ENCODE data around the gene THEMIS.

The THEMIS gene

GRCh38 chr6:127924440-127924839 is 23.6 kb upstream of the THEMIS start:
- H3K79me2 ChIP-seq (ENCODE audit: insufficient read depth, low read length), result no peaks in the 10 kb centered on the region
- DNase-seq (no peak), ATAC-seq (ENCODE audit: insufficient read depth, low read depth) (no peak)
- no peaks in the 10 kb centered on the region for H4K20me1 ChIP-seq (ENCODE audit: insufficient read depth, low read length)
- no peak overlapping the region for H3K9ac ChIP-seq (ENCODE audit: low read depth, low read length)
- H3K27me3 ChIP-seq (ENCODE audit: insufficient read depth, low read length, poor library complexity), result no peaks in the 10 kb centered on the region
- no peak overlapping the region for H3K4me3 ChIP-seq (ENCODE audit: low read depth in 1 of 2, low read length in 2 of 2)
- no peak overlapping the region for H3K4me2 ChIP-seq (ENCODE audit: insufficient read depth, low read length)
- H3K27ac ChIP-seq (ENCODE audit: low read length), result no peak overlapping the region
- TF ChIP-seq CTCF (IDR thresholded peaks at IDR 0.05; ENCODE audit: borderline replicate concordance, extremely low read depth, low read length, poor library complexity, severe bottlenecking), result no peak
- no peak for TF ChIP-seq EZH2 (IDR thresholded peaks at IDR 0.05; ENCODE audit: borderline replicate concordance, low read depth, low read length, severe bottlenecking)
- H3K36me3 ChIP-seq (ENCODE audit: insufficient read depth, low read length), result no peaks in the 10 kb centered on the region
- peaks cover 36% of the 10 kb centered on the region for H3K4me1 ChIP-seq (ENCODE audit: insufficient read depth, low read length)
- H3K9me3 ChIP-seq (ENCODE audit: insufficient read depth, low read length, severe bottlenecking), result peaks cover 19% of the 10 kb centered on the region
- no peak overlapping the region for H2AFZ ChIP-seq (ENCODE audit: low read depth, low read length)

- H4K20me1 ChIP-seq (ENCODE audit: insufficient read depth, low read length), result no peaks in the 10 kb centered on the region
- no peak for TF ChIP-seq EZH2 (IDR thresholded peaks at IDR 0.05; ENCODE audit: borderline replicate concordance, low read depth, low read length, severe bottlenecking)
- no peak for TF ChIP-seq CTCF (IDR thresholded peaks at IDR 0.05; ENCODE audit: borderline replicate concordance, extremely low read depth, low read length, poor library complexity, severe bottlenecking)
These were observed 23.2 kb upstream of the THEMIS start for GRCh38 chr6:127924031-127924430.

GRCh38 chr6:127923135-127923534 is 22.3 kb upstream of the THEMIS start:
- H3K27ac ChIP-seq (ENCODE audit: low read length), result peak overlapping the region; percentile 27; the same call in 1 of the 2 replicates
- DNase-seq (peak; percentile 35), ATAC-seq (ENCODE audit: insufficient read depth, low read depth) (peak; percentile 74)
- TF ChIP-seq EZH2 (IDR thresholded peaks at IDR 0.05; ENCODE audit: borderline replicate concordance, low read depth, low read length, severe bottlenecking) (no peak), CTCF (IDR thresholded peaks at IDR 0.05; ENCODE audit: borderline replicate concordance, extremely low read depth, low read length, poor library complexity, severe bottlenecking) (no peak)
- no peaks in the 10 kb centered on the region for H3K79me2 ChIP-seq (ENCODE audit: insufficient read depth, low read length)
- H3K27me3 ChIP-seq (ENCODE audit: insufficient read depth, low read length, poor library complexity), result no peaks in the 10 kb centered on the region
- H3K4me3 ChIP-seq (ENCODE audit: low read depth in 1 of 2, low read length in 2 of 2), result no peak overlapping the region
- no peak overlapping the region for H3K9ac ChIP-seq (ENCODE audit: low read depth, low read length)
- no peak overlapping the region for H2AFZ ChIP-seq (ENCODE audit: low read depth, low read length)
- H3K4me2 ChIP-seq (ENCODE audit: insufficient read depth, low read length), result peak overlapping the region; percentile 22; the same call in 1 of the 2 replicates
- no peaks in the 10 kb centered on the region for H3K36me3 ChIP-seq (ENCODE audit: insufficient read depth, low read length)
- H3K4me1 ChIP-seq (ENCODE audit: insufficient read depth, low read length), result peaks cover 49% of the 10 kb centered on the region
- H3K9me3 ChIP-seq (ENCODE audit: insufficient read depth, low read length, severe bottlenecking), result peaks cover 19% of the 10 kb centered on the region
- H4K20me1 ChIP-seq (ENCODE audit: insufficient read depth, low read length), result no peaks in the 10 kb centered on the region

More at GRCh38 chr6:127924031-127924430, 23.2 kb upstream of the THEMIS start:
- H3K27ac ChIP-seq (ENCODE audit: low read length), result no peak overlapping the region
- H3K79me2 ChIP-seq (ENCODE audit: insufficient read depth, low read length), result no peaks in the 10 kb centered on the region
- DNase-seq, result no peak
- H3K27me3 ChIP-seq (ENCODE audit: insufficient read depth, low read length, poor library complexity), result no peaks in the 10 kb centered on the region
- no peak overlapping the region for H3K4me2 ChIP-seq (ENCODE audit: insufficient read depth, low read length)
- no peak for ATAC-seq (ENCODE audit: insufficient read depth, low read depth)
- H3K9me3 ChIP-seq (ENCODE audit: insufficient read depth, low read length, severe bottlenecking), result peaks cover 19% of the 10 kb centered on the region
- no peak overlapping the region for H3K9ac ChIP-seq (ENCODE audit: low read depth, low read length)
- H3K4me1 ChIP-seq (ENCODE audit: insufficient read depth, low read length), result peaks cover 40% of the 10 kb centered on the region
- no peak overlapping the region for H3K4me3 ChIP-seq (ENCODE audit: low read depth in 1 of 2, low read length in 2 of 2)
- no peak overlapping the region for H2AFZ ChIP-seq (ENCODE audit: low read depth, low read length)
- H3K36me3 ChIP-seq (ENCODE audit: insufficient read depth, low read length), result no peaks in the 10 kb centered on the region

- Histone ChIP-seq H3K4me3 (ENCODE audit: low read depth in 1 of 2, low read length in 2 of 2) (no peak overlapping the region), H3K4me1 (ENCODE audit: insufficient read depth, low read length) (peaks cover 54% of the 10 kb centered on the region), H3K27ac (ENCODE audit: low read length) (no peak overlapping the region), H3K9ac (ENCODE audit: low read depth, low read length) (no peak overlapping the region), H3K4me2 (ENCODE audit: insufficient read depth, low read length) (no peak overlapping the region), H3K9me3 (ENCODE audit: insufficient read depth, low read length, severe bottlenecking) (peaks cover 17% of the 10 kb centered on the region), H3K79me2 (ENCODE audit: insufficient read depth, low read length) (no peaks in the 10 kb centered on the region), H2AFZ (ENCODE audit: low read depth, low read length) (no peak overlapping the region), H4K20me1 (ENCODE audit: insufficient read depth, low read length) (no peaks in the 10 kb centered on the region), H3K36me3 (ENCODE audit: insufficient read depth, low read length) (no peaks in the 10 kb centered on the region), H3K27me3 (ENCODE audit: insufficient read depth, low read length, poor library complexity) (no peaks in the 10 kb centered on the region)
- ATAC-seq (ENCODE audit: insufficient read depth, low read depth), result no peak
- TF ChIP-seq CTCF (IDR thresholded peaks at IDR 0.05; ENCODE audit: borderline replicate concordance, extremely low read depth, low read length, poor library complexity, severe bottlenecking) (no peak), EZH2 (IDR thresholded peaks at IDR 0.05; ENCODE audit: borderline replicate concordance, low read depth, low read length, severe bottlenecking) (no peak)
- no peak for DNase-seq
These were observed 21.1 kb upstream of the THEMIS start for GRCh38 chr6:127921982-127922381.

Measured in DND-41 (cell line).